Nephron progenitor cell (in vitro differentiated cells): ENCODE data around the gene SRSF9.

Experiments used
- DNase-seq: peaks from one replicate; pipeline ENCODE4 v3.0.0; 2021
- H3K27ac Mint-ChIP-seq: 2 replicates; pipeline ENCODE4 v1.8.0; 2021; ENCODE audit warnings: mild to moderate bottlenecking, moderate library complexity, mixed read lengths
- H3K27me3 Mint-ChIP-seq: 2 replicates; pipeline ENCODE4 v1.8.0; 2021; ENCODE audit warnings: mild to moderate bottlenecking, low read depth, mixed read lengths; ENCODE audit not compliant: poor library complexity
- H3K36me3 Mint-ChIP-seq: 2 replicates; pipeline ENCODE4 v1.8.0; 2021; ENCODE audit warnings: low read depth, mixed read lengths
- H3K4me1 Mint-ChIP-seq: 2 replicates; pipeline ENCODE4 v1.8.0; 2021; ENCODE audit warnings: mixed read lengths
- H3K4me3 Mint-ChIP-seq: 2 replicates; pipeline ENCODE4 v1.8.0; 2021; ENCODE audit warnings: mild to moderate bottlenecking, moderate library complexity, mixed read lengths
- H3K9me3 Mint-ChIP-seq: 2 replicates; pipeline ENCODE4 v1.8.0; 2021; ENCODE audit warnings: mild to moderate bottlenecking, moderate library complexity, mixed read lengths
- CTCF ChIP-seq: fragments of 200-600 bp; sonication (generic); IDR thresholded peaks from 2 replicates; pipeline ENCODE4 v1.5.0; 2021; ENCODE audit warnings: antibody characterized with exemption

SRSF9 gene

GRCh38 chr12:120485961-120486881 lies 16.7 kb upstream of the SRSF9 start:
- H3K36me3 Mint-ChIP-seq = peaks cover 23% of the 10 kb centered on the region

GRCh38 chr12:120483621-120484020 lies 14.1 kb upstream of the SRSF9 start:
- H3K4me3 Mint-ChIP-seq = no peak overlapping the region
- no peaks in the 10 kb centered on the region for H3K9me3 Mint-ChIP-seq
- peaks cover 17% of the 10 kb centered on the region for H3K36me3 Mint-ChIP-seq
- H3K4me1 Mint-ChIP-seq = peaks cover 11% of the 10 kb centered on the region
- TF ChIP-seq CTCF = no peak
- DNase-seq = no peak
- H3K27me3 Mint-ChIP-seq = no peaks in the 10 kb centered on the region
- H3K27ac Mint-ChIP-seq = no peak overlapping the region

More at GRCh38 chr12:120485961-120486881, 16.7 kb upstream of the SRSF9 start:
- DNase-seq = no peak
- Mint-ChIP-seq H3K9me3 (no peaks in the 10 kb centered on the region), H3K27ac (no peak overlapping the region), H3K4me1 (peaks cover 16% of the 10 kb centered on the region), H3K4me3 (no peak overlapping the region), H3K27me3 (peaks cover 3% of the 10 kb centered on the region)
- no peak for TF ChIP-seq CTCF

GRCh38 chr12:120481022-120481767 lies 11.6 kb upstream of the SRSF9 start:
- Mint-ChIP-seq H3K36me3 (peaks cover 17% of the 10 kb centered on the region), H3K4me1 (peaks cover 4% of the 10 kb centered on the region), H3K27me3 (no peaks in the 10 kb centered on the region), H3K27ac (no peak overlapping the region), H3K9me3 (no peaks in the 10 kb centered on the region), H3K4me3 (no peak overlapping the region)
- TF ChIP-seq CTCF = no peak
- DNase-seq = no peak

- no peaks in the 10 kb centered on the region for H3K9me3 Mint-ChIP-seq
- no peak overlapping the region for H3K27ac Mint-ChIP-seq
- peaks cover 14% of the 10 kb centered on the region for H3K4me1 Mint-ChIP-seq
- no peak for DNase-seq
- H3K36me3 Mint-ChIP-seq = peaks cover 17% of the 10 kb centered on the region
- no peak overlapping the region for H3K4me3 Mint-ChIP-seq
- TF ChIP-seq CTCF = no peak
- no peaks in the 10 kb centered on the region for H3K27me3 Mint-ChIP-seq
Observed at GRCh38 chr12:120480211-120480610, 10.7 kb upstream of the SRSF9 start.

GRCh38 chr12:120479458-120479857 lies 9.9 kb upstream of the SRSF9 start:
- TF ChIP-seq CTCF = no peak
- Mint-ChIP-seq H3K4me1 (peaks cover 21% of the 10 kb centered on the region), H3K36me3 (peaks cover 17% of the 10 kb centered on the region), H3K9me3 (no peaks in the 10 kb centered on the region), H3K4me3 (no peak overlapping the region), H3K27me3 (no peaks in the 10 kb centered on the region), H3K27ac (peak overlapping the region; percentile 74)
- DNase-seq = no peak
